ENCODE results near the gene RNF141.

RNF141 gene

GRCh38 chr11:10564030-10564429, 23.0 kb upstream of the RNF141 start:
- H3K4me3 ChIP-seq (ENCODE audit: low read length): no peak overlapping the region
- DNase-seq (ENCODE audit: low read depth, low spot score): no peak

- no peak overlapping the region for H3K4me3 ChIP-seq (ENCODE audit: low read length)
- no peak for DNase-seq (ENCODE audit: low read depth, low spot score)
Measured at GRCh38 chr11:10561947-10562346, 21.0 kb upstream of the RNF141 start.

GRCh38 chr11:10561043-10561818, 20.2 kb upstream of the RNF141 start:
- no peak overlapping the region for H3K4me3 ChIP-seq (ENCODE audit: low read length)
- no peak for DNase-seq (ENCODE audit: low read depth, low spot score)

GRCh38 chr11:10558288-10558687, 17.3 kb upstream of the RNF141 start:
- H3K4me3 ChIP-seq (ENCODE audit: low read length): no peak overlapping the region
- no peak for DNase-seq (ENCODE audit: low read depth, low spot score)

GRCh38 chr11:10556590-10556989, 15.6 kb upstream of the RNF141 start:
- no peak for DNase-seq (ENCODE audit: low read depth, low spot score)
- H3K4me3 ChIP-seq (ENCODE audit: low read length): no peak overlapping the region

GRCh38 chr11:10551845-10552352, 10.9 kb upstream of the RNF141 start:
- no peak for DNase-seq (ENCODE audit: low read depth, low spot score)
- H3K4me3 ChIP-seq (ENCODE audit: low read length): no peak overlapping the region

- H3K4me3 ChIP-seq (ENCODE audit: low read length): no peak overlapping the region
- DNase-seq (ENCODE audit: low read depth, low spot score): no peak
Measured at GRCh38 chr11:10551290-10551592, 10.3 kb upstream of the RNF141 start.

GRCh38 chr11:10550503-10551289, 9.7 kb upstream of the RNF141 start:
- DNase-seq (ENCODE audit: low read depth, low spot score): no peak
- no peak overlapping the region for H3K4me3 ChIP-seq (ENCODE audit: low read length)

- no peak for DNase-seq (ENCODE audit: low read depth, low spot score)
- H3K4me3 ChIP-seq (ENCODE audit: low read length): no peak overlapping the region
Measured at GRCh38 chr11:10544491-10545465, 3.8 kb upstream of the RNF141 start.

GRCh38 chr11:10543782-10544181, 2.8 kb upstream of the RNF141 start:
- H3K4me3 ChIP-seq (ENCODE audit: low read length): no peak overlapping the region
- no peak for DNase-seq (ENCODE audit: low read depth, low spot score)

- DNase-seq (ENCODE audit: low read depth, low spot score): no peak
Measured at GRCh38 chr11:10542776-10543175, 1.8 kb upstream of the RNF141 start.

GRCh38 chr11:10541561-10541930, 559 bp upstream of the RNF141 start:
- DNase-seq (ENCODE audit: low read depth, low spot score): no peak
- peak overlapping the region; percentile 57 for H3K4me3 ChIP-seq (ENCODE audit: low read length)

More at GRCh38 chr11:10542776-10543175, 1.8 kb upstream of the RNF141 start:
- H3K4me3 ChIP-seq (ENCODE audit: low read length): no peak overlapping the region

GRCh38 chr11:10540546-10540914, 457 bp downstream of the RNF141 start:
- DNase-seq (ENCODE audit: low read depth, low spot score): no peak
- peak overlapping the region; percentile 57 for H3K4me3 ChIP-seq (ENCODE audit: low read length)

GRCh38 chr11:10539339-10539738, 1.6 kb downstream of the RNF141 start:
- no peak overlapping the region for H3K4me3 ChIP-seq (ENCODE audit: low read length)
- no peak for DNase-seq (ENCODE audit: low read depth, low spot score)

GRCh38 chr11:10538924-10539323, 2.1 kb downstream of the RNF141 start:
- no peak for DNase-seq (ENCODE audit: low read depth, low spot score)
- H3K4me3 ChIP-seq (ENCODE audit: low read length): no peak overlapping the region

GRCh38 chr11:10537600-10537999, 3.4 kb downstream of the RNF141 start:
- H3K4me3 ChIP-seq (ENCODE audit: low read length): no peak overlapping the region
- no peak for DNase-seq (ENCODE audit: low read depth, low spot score)

GRCh38 chr11:10534316-10534715, 6.7 kb downstream of the RNF141 start:
- DNase-seq (ENCODE audit: low read depth, low spot score): no peak
- H3K4me3 ChIP-seq (ENCODE audit: low read length): no peak overlapping the region

- no peak for DNase-seq (ENCODE audit: low read depth, low spot score)
- no peak overlapping the region for H3K4me3 ChIP-seq (ENCODE audit: low read length)
Measured at GRCh38 chr11:10533323-10533722, 7.7 kb downstream of the RNF141 start.

GRCh38 chr11:10532526-10532925, 8.5 kb downstream of the RNF141 start:
- DNase-seq (ENCODE audit: low read depth, low spot score): no peak
- H3K4me3 ChIP-seq (ENCODE audit: low read length): no peak overlapping the region
